ENCODE data around the gene SLC17A4. TPM values are rescaled to one million over a fixed set of nuclear protein-coding genes. Genes with fewer than 3 reads are reported as not detected.
A peak's percentile ranks its signal among the peaks of the same experiment; 100 is the strongest.
"Not testable (repeated sequence)": the region's sequence is repeated elsewhere in the genome, so short reads cannot be mapped to it uniquely, and the experiment has no call there.

SLC17A4 gene
- total and polyA plus RNA-seq, 8 donors, result 5.2 to 28.6 (median 10.1) TPM

- peak overlapping the region in 2 of 4 donors; percentile 62 to 68 for H3K27ac ChIP-seq
Observed at GRCh38 chr6:25747477-25747876, 7.1 kb upstream of the SLC17A4 start.

DNA sequence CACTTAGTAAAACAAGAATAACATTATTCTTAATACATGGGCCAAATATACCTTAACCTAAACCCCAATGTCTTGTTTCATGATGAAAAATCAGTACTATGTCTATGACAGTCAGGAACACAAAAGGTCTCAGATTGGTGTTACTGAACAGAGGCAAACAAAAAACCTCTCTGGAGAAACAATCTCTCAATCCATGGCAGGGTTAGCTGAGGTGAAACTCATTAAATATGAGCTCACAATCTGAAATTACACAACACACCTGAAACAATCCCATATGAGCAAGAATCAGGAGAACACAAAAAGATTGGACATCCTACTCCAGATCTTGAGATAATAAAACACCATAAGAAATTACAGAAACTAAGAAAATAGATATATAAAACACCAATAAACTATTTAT is 6.5 kb upstream of the SLC17A4 start:
- DNase-seq (no peak), ATAC-seq (peak in 3 of 4 donors; percentile 38 to 66 (median 48)), FAIRE-seq (no peak)
- intact Hi-C loops (cut with DNase I), result no loop called here
- Histone ChIP-seq H3K27ac (peak overlapping the region in 3 of 4 donors; percentile 12 to 68 (median 62)), H3K27me3 (no peaks in the 10 kb centered on the region), H3K4me3 (no peak overlapping the region), H3K36me3 (no peaks in the 10 kb centered on the region), H3K9me3 (no peaks in the 10 kb centered on the region), H3K4me1 (no peaks in the 10 kb centered on the region)
- TF ChIP-seq, protein P1, sequence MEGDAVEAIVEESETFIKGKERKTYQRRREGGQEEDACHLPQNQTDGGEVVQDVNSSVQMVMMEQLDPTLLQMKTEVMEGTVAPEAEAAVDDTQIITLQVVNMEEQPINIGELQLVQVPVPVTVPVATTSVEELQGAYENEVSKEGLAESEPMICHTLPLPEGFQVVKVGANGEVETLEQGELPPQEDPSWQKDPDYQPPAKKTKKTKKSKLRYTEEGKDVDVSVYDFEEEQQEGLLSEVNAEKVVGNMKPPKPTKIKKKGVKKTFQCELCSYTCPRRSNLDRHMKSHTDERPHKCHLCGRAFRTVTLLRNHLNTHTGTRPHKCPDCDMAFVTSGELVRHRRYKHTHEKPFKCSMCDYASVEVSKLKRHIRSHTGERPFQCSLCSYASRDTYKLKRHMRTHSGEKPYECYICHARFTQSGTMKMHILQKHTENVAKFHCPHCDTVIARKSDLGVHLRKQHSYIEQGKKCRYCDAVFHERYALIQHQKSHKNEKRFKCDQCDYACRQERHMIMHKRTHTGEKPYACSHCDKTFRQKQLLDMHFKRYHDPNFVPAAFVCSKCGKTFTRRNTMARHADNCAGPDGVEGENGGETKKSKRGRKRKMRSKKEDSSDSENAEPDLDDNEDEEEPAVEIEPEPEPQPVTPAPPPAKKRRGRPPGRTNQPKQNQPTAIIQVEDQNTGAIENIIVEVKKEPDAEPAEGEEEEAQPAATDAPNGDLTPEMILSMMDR (IDR thresholded peaks at IDR 0.05), result no peak

More at GRCh38 chr6:25747477-25747876, 7.1 kb upstream of the SLC17A4 start:
- H3K4me1 ChIP-seq, result no peaks in the 10 kb centered on the region
- no peak for FAIRE-seq
- no peak for ATAC-seq
- no peaks in the 10 kb centered on the region for H3K36me3 ChIP-seq
- no peak overlapping the region for H3K4me3 ChIP-seq
- WGBS, 2 donors, result 69 to 86% methylated on average over 2 of the region's 2 CpGs
- no peaks in the 10 kb centered on the region for H3K9me3 ChIP-seq
- no peaks in the 10 kb centered on the region for H3K27me3 ChIP-seq
- no peak for DNase-seq
- intact Hi-C loops (cut with DNase I), result no loop called here
- TF ChIP-seq, protein P1 (IDR thresholded peaks at IDR 0.05), result no peak

GRCh38 chr6:25748601-25749517 is 5.7 kb upstream of the SLC17A4 start:
- FAIRE-seq; H3K36me3 ChIP-seq; H3K27me3 ChIP-seq; H3K9me3 ChIP-seq; H3K4me1 ChIP-seq; intact Hi-C loops (cut with DNase I); H3K4me3 ChIP-seq: not testable (repeated sequence)
- WGBS, 2 donors, result 39 to 47% methylated on average over 17 of the region's 17 CpGs
- peak overlapping the region in 3 of 4 donors; percentile 12 to 68 (median 62) for H3K27ac ChIP-seq
- DNase-seq (peak in 3 of 6 donors; percentile 7 to 33 (median 19)), ATAC-seq (peak in 1 of 4 donors; percentile 17)

DNA sequence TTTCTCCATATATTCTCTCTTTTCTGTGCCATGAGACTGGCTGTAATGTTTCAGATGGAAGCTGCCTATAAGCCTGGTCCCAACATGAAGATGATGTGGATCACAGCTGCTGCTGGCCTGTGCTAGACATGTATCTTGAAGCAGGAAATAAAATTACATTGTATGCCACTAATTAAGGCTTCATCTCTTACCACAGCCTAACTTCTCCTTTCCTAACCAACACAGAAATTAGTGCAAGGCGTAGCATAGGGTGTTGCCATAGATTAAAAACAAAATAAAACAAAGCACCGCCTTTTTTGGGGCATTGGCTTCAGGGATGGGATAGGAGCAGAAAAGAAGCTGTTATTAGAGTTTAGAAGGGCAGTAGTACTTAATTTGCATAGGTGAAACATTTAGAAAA is 4.7 kb upstream of the SLC17A4 start:
- Histone ChIP-seq H3K36me3 (no peaks in the 10 kb centered on the region), H3K27me3 (no peaks in the 10 kb centered on the region), H3K4me1 (no peaks in the 10 kb centered on the region), H3K9me3 (no peaks in the 10 kb centered on the region), H3K4me3 (no peak overlapping the region), H3K27ac (peak overlapping the region in 2 of 4 donors; percentile 62 to 68)
- intact Hi-C loops (cut with DNase I), result no loop called here
- no peak for ATAC-seq
- DNase-seq, result no peak
- WGBS, 2 donors, result 70 to 96% methylated on average over 2 of the region's 2 CpGs
- no peak for FAIRE-seq
- TF ChIP-seq, protein P1 (IDR thresholded peaks at IDR 0.05), result no peak

GRCh38 chr6:25750906-25751305 is 3.6 kb upstream of the SLC17A4 start:
- no peak for FAIRE-seq
- Histone ChIP-seq H3K27me3 (no peaks in the 10 kb centered on the region), H3K36me3 (no peaks in the 10 kb centered on the region), H3K9me3 (no peaks in the 10 kb centered on the region), H3K27ac (no peak overlapping the region), H3K4me1 (peaks cover 0 to 2% (median 0%) of the 10 kb centered on the region in 3 donors), H3K4me3 (no peak overlapping the region)
- intact Hi-C loops (cut with DNase I), result no loop called here
- no peak for DNase-seq
- no peak for ATAC-seq
- WGBS, 2 donors, result 51 to 52% methylated on average over 3 of the region's 3 CpGs
- TF ChIP-seq, protein P1 (IDR thresholded peaks at IDR 0.05), result no peak

Measured in pancreas (tissue), 10 donors.